DMS 273 treated with DMSO at 0.1 percent for 48 hours (cell line): ENCODE measurements around the gene NLRC5.
"Not testable (repeated sequence)": the region's sequence is repeated elsewhere in the genome, so short reads cannot be mapped to it uniquely, and the experiment has no call there.

ENCODE experiments used
- DNase-seq: peaks from one replicate; lab custom pipeline; 2025; lab: John Stamatoyannopoulos, UW

NLRC5 gene

GRCh38 chr16:56984639-56985038 lies 4.7 kb upstream of the NLRC5 start:
- DNase-seq: no peak

- peak; percentile 28 for DNase-seq
These were observed 3.9 kb upstream of the NLRC5 start for GRCh38 chr16:56985288-56985961.

GRCh38 chr16:56985962-56986360 lies 3.4 kb upstream of the NLRC5 start:
- no peak for DNase-seq

GRCh38 chr16:56986361-56986760 lies 3.0 kb upstream of the NLRC5 start:
- no peak for DNase-seq

GRCh38 chr16:56986908-56987307 lies 2.4 kb upstream of the NLRC5 start:
- DNase-seq: not testable (repeated sequence)

GRCh38 chr16:56987692-56988091 lies 1.7 kb upstream of the NLRC5 start:
- DNase-seq: no peak

- DNase-seq: no peak
These were observed 1.0 kb upstream of the NLRC5 start for GRCh38 chr16:56988161-56988947.

- DNase-seq: no peak
These were observed 631 bp downstream of the NLRC5 start for GRCh38 chr16:56989988-56990387.

GRCh38 chr16:56990407-56991286 lies 1.3 kb downstream of the NLRC5 start:
- DNase-seq: no peak

- DNase-seq: not testable (repeated sequence)
These were observed 3.1 kb downstream of the NLRC5 start for GRCh38 chr16:56992431-56992830.

GRCh38 chr16:56993204-56993603 lies 3.8 kb downstream of the NLRC5 start:
- no peak for DNase-seq

GRCh38 chr16:56994311-56994710 lies 5.0 kb downstream of the NLRC5 start:
- no peak for DNase-seq

GRCh38 chr16:56995136-56995805 lies 5.9 kb downstream of the NLRC5 start:
- no peak for DNase-seq

GRCh38 chr16:56997264-56997663 lies 7.9 kb downstream of the NLRC5 start:
- no peak for DNase-seq

- no peak for DNase-seq
These were observed 8.6 kb downstream of the NLRC5 start for GRCh38 chr16:56997931-56998330.

GRCh38 chr16:56998352-56998751 lies 9.0 kb downstream of the NLRC5 start:
- no peak for DNase-seq

- DNase-seq: no peak
These were observed 9.5 kb downstream of the NLRC5 start for GRCh38 chr16:56998861-56999260.

GRCh38 chr16:56999409-57000270 lies 10.3 kb downstream of the NLRC5 start:
- DNase-seq: no peak

- DNase-seq: no peak
These were observed 11.1 kb downstream of the NLRC5 start for GRCh38 chr16:57000271-57001025.

GRCh38 chr16:57001026-57001679 lies 11.8 kb downstream of the NLRC5 start:
- no peak for DNase-seq
